Urinary bladder (tissue), 4 donors: Measurements from ENCODE around the gene RPTOR. TPM values are rescaled to one million over a fixed set of nuclear protein-coding genes. Genes with fewer than 3 reads are reported as not detected.

Experiments
- DNase-seq: peaks from one replicate; pipeline ENCODE4 v3.0.0-alpha.2; 2015; ENCODE audit errors: extremely low spot score
- H3K27ac ChIP-seq: one replicate; pipeline ENCODE4 v1.5.1; 2013; ENCODE audit warnings: low read depth, mild to moderate bottlenecking, moderate library complexity
- H3K36me3 ChIP-seq: one replicate; pipeline ENCODE4 v1.6.1; 2013; ENCODE audit warnings: mild to moderate bottlenecking, moderate library complexity; ENCODE audit not compliant: insufficient read depth
- H3K4me1 ChIP-seq: one replicate; pipeline ENCODE4 v1.6.1; 2013; ENCODE audit warnings: mild to moderate bottlenecking, moderate library complexity; ENCODE audit not compliant: insufficient read depth
- H3K4me3 ChIP-seq: one replicate; pipeline ENCODE4 v1.5.1; 2013; ENCODE audit warnings: low read depth, low read length
- WGBS: extraction: QIAGEN DNeasy Blood & Tissue Kit; methylation state at CpG from one replicate; pipeline ENCODE4 v1.1.7; 2013; 5-methylcytosine and 5-hydroxymethylcytosine counted together
- polyA plus RNA-seq: library from polyadenylated mRNA; stranded (reverse); fragments of 200-250 nt; gene quantifications from one replicate; pipeline ENCODE4 v1.2.3, GENCODE V29; 2013
- total RNA-seq: library from RNA; depleted of rRNA; stranded (reverse); fragments of >200 nt; gene quantifications from one replicate; pipeline ENCODE4 v1.2.3, GENCODE V29; 2014
- donor health status: healthy with polysubstance abuse.
- donor health status: healthy.

RPTOR gene, protein sequence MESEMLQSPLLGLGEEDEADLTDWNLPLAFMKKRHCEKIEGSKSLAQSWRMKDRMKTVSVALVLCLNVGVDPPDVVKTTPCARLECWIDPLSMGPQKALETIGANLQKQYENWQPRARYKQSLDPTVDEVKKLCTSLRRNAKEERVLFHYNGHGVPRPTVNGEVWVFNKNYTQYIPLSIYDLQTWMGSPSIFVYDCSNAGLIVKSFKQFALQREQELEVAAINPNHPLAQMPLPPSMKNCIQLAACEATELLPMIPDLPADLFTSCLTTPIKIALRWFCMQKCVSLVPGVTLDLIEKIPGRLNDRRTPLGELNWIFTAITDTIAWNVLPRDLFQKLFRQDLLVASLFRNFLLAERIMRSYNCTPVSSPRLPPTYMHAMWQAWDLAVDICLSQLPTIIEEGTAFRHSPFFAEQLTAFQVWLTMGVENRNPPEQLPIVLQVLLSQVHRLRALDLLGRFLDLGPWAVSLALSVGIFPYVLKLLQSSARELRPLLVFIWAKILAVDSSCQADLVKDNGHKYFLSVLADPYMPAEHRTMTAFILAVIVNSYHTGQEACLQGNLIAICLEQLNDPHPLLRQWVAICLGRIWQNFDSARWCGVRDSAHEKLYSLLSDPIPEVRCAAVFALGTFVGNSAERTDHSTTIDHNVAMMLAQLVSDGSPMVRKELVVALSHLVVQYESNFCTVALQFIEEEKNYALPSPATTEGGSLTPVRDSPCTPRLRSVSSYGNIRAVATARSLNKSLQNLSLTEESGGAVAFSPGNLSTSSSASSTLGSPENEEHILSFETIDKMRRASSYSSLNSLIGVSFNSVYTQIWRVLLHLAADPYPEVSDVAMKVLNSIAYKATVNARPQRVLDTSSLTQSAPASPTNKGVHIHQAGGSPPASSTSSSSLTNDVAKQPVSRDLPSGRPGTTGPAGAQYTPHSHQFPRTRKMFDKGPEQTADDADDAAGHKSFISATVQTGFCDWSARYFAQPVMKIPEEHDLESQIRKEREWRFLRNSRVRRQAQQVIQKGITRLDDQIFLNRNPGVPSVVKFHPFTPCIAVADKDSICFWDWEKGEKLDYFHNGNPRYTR (N-terminal part only)
- total RNA-seq: 23.5 TPM
- polyA plus RNA-seq: 54.1 TPM

DNA sequence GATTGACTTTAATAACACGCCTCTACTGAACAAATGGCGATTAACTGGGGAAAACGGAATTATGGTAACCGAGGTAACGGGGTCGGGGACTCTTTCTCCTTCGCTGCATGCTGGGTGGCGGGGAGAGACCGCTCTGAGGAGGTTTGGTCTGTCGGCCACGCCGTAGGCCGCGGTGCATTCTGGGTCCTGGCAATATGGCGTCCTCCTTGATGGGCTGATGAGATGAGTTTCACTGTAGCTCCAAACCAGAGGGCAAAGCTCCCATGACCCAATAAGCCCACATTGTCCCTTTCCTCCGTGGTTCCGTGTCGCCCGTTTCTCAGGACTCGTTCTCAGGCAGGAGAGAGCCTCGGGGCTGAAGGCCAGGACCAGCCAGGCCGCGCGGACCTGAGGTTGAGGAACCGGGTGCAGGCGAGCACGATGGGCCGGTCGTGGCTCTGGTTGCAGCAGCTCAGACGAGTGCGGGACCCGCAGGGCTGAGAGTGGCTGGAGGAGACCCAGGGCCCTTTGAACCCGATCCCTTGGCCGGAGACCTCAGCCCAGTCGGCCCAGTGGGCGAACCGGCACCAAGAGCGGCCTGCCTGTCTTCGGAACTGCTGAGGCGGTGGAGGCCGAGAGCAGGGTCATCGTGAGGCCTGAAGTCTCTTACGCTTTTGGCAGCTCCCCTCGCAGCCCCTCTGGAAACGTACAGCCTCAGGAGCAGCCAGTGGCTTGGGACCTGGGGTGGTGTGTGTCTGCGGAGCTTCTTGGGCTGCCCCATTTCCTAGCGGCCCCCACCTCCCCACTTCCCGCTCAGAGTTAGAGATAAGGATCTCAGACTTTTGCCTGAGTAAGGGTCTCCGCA, at the start of gene RPTOR:
Gene RPTOR, plus strand, starts transcription at position 184 of the 844 bp plus-strand sequence. CDS start 792 bp downstream, outside the sequence.
- peak within 1 kb of the TSS; percentile 91 for H3K4me3 ChIP-seq
- peak within 1 kb of the TSS; percentile 54 for H3K27ac ChIP-seq
- no peaks in the 10 kb centered on the region for H3K4me1 ChIP-seq
- DNase-seq: peak; percentile 74
- under 1% methylated on average over 49 of the region's 49 CpGs for WGBS
- no peaks in the 10 kb centered on the region for H3K36me3 ChIP-seq

DNA sequence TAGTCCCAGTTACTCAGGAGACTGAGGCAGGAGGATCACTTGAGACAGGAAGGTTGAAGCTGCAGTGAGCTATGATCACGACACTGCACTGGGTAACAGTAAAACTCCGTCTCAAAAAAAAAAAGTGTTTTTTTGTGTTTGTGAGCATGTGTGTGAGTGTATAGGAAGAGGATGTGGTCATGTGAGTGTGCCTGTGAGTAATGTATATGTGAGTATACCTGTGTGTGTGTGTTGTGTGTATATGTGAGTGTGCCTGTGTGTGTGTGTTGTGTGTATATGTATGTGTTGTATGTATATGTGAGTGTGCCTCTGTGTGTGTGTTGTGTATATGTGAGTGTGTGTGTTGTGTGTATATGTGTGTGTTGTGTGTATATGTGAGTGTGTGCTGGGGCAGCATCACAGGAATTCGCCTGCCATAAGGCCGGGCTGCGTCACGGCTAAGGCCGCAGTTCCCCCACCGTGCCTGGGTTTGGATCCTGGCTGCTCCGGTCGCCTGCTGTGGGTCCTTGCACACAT, 46.9 kb upstream of the RPTOR start:
- H3K4me1 ChIP-seq: no peaks in the 10 kb centered on the region
- DNase-seq: no peak
- 52% methylated on average over 10 of the region's 10 CpGs for WGBS
- H3K36me3 ChIP-seq: no peaks in the 10 kb centered on the region
- no peak overlapping the region for H3K4me3 ChIP-seq
- no peak overlapping the region for H3K27ac ChIP-seq

DNA sequence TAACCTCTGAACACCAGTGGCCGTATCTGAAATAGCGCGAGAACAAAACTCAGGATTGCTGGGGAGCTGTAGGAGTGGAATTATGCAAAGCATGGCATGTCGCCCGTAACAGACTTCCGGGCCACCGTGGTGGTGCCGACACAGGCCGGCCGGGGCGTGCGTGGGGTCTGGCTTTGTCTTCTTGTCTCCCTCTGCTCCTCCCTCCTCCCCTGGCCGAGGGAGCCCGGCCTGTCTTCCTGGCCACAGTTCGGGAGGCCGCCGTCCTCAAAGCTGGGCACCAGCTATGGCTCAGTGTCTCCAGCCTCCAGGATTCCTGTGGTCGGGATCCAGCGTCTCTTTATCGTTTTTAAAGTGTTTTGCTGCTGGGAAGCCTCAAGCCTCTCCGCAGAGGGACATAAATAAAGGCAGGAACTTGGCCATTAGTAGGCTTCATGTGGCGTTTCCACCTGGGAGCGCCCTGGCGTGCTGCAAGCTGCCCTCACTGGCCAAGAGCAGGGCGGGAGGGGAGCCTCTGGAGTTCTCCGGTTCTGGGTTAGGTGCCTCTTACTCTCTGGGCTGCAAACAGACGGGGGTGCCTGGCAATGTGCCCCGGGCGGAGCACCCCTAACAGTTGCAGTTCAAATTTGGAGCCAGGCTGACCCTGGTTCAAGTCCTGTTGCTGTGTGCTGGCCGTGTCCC, 46.3 kb upstream of the RPTOR start:
- Histone ChIP-seq H3K4me3 (no peak overlapping the region), H3K4me1 (no peaks in the 10 kb centered on the region), H3K27ac (peak overlapping the region; percentile 3), H3K36me3 (no peaks in the 10 kb centered on the region)
- 33% methylated on average over 30 of the region's 30 CpGs for whole genome bisulfite sequencing
- no peak for DNase-seq

DNA sequence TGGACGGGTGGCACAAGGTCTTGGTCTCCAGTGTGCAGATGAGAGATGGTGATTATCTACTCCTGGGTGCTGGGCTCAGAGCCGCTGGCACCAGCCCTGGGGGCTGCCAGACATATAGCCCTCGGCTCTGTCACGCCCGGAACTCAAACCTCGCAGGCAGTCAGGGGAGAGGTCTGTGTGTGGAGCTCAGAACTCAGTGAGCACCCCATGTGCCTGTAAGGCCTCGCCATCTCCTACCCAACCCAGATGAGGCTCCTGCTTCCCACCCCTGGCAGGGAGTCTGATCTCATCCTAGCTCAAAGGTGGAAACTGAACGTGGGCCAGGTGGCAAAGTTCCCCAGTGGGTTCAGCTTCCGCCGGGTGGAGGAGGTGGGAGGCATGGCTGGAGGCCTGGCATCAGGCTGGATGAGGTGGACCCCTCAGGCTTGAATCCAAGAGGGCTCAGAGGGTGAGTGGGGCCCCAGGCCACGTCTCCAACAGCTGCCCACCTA, 45.7 kb upstream of the RPTOR start:
- Histone ChIP-seq H3K4me3 (no peak overlapping the region), H3K27ac (no peak overlapping the region)
- WGBS: 84% methylated on average over 11 of the region's 11 CpGs

DNA sequence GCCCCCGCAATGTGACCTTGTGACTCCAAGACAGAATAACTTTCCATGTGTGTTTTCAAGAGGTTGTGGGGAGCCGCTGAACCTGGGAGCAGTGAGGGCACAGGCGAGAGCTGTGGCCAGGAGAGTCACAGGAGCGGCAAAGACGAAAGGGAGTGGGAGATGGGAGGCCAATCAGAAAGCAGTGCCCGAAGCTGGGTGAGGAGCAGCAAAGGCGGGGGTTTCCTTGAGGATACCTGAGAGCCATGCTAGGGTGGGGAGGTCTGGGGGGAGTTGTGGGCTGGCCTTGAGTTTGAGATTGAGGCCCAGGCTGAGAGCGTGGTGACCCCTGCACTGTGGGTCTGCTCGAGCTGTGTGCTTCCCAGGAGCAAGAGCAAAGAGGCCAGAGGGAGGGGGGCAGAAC, 45.1 kb upstream of the RPTOR start:
- H3K36me3 ChIP-seq: no peaks in the 10 kb centered on the region
- H3K4me1 ChIP-seq: no peaks in the 10 kb centered on the region
- H3K4me3 ChIP-seq: no peak overlapping the region
- no peak for DNase-seq
- no peak overlapping the region for H3K27ac ChIP-seq
- WGBS: 83% methylated on average over 9 of the region's 9 CpGs

More for the DNA sequence above, 45.7 kb upstream of the RPTOR start:
- Histone ChIP-seq H3K36me3 (no peaks in the 10 kb centered on the region), H3K4me1 (no peaks in the 10 kb centered on the region)
- DNase-seq: no peak

DNA sequence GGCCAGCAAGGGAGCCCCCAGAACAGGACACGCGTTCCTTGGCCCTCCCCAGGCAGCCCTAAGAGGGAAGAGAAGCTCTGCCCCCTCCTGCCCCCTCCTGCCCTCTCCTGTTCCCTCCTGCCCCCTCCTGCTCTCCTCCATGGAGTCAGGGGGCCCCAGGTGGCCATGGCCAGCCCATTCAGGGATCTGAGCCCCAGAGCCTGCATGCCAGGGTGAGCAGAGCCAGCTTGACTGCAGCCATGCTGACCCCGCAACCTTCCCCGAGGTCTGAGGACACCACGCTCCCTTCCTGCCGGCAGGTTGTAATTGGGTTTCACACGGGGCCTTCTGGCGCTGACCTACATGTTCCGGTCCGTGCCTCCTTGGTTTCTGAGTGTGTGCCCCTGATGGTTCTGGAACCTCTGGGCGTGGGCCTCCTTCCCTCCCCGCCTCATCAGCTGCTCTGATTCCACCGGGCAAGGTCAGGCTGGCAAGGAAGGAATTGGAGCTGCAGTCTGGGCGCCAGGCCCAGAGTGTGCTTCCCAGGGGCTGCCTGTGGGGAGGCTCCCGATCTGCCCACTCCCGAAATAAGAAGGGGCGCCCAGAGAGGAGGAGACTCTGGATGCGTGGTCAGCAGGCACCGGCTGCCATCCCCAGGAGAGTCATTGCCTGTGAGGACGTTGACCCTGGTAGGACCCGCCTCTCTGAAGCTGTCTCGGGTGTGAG, 44.5 kb upstream of the RPTOR start:
- Histone ChIP-seq H3K36me3 (no peaks in the 10 kb centered on the region), H3K27ac (no peak overlapping the region), H3K4me3 (no peak overlapping the region), H3K4me1 (no peaks in the 10 kb centered on the region)
- no peak for DNase-seq
- WGBS: 74% methylated on average over 22 of the region's 22 CpGs

DNA sequence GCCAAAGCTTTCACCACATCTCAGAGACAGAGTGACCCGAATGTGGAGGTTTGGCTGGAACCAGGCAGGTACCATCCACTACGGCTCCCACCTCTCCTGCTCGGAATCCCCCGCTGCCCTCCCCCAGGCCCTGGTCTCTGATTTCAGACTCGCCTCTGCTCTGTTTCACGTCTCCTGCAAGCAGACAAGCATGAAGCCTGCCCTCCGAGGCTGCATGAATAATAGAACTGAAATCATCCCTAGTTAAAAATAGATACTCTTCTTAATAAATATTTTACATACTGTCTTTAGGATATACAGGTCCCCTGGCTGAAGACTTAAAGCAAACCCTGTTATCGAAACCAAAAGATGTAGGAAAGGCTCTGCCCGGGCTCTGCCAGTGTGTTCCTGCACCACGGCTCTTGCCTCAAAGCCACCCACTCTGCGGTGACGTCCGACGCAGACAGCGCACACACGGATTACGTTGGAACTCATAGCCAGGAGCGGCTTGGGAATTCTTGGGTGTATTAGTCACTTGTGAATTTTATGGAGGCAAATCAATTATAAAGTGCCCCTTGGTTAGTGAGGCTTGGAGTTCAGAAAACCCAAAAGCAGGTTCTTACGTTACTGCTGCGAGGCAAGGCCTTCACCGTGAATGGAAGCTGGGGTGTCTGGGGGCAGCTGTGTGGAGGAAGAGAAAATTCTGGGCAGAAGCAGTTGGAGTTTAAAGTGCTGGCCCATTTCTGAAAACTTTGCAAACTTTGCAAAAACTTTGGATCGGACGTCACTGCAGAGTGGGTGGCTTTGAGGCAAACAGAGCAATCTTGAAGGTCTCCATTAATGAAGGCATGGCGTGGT, 42.7 kb upstream of the RPTOR start:
- Histone ChIP-seq H3K4me3 (no peak overlapping the region), H3K36me3 (no peaks in the 10 kb centered on the region), H3K4me1 (no peaks in the 10 kb centered on the region), H3K27ac (no peak overlapping the region)
- WGBS: 64% methylated on average over 24 of the region's 24 CpGs
- DNase-seq: no peak

DNA sequence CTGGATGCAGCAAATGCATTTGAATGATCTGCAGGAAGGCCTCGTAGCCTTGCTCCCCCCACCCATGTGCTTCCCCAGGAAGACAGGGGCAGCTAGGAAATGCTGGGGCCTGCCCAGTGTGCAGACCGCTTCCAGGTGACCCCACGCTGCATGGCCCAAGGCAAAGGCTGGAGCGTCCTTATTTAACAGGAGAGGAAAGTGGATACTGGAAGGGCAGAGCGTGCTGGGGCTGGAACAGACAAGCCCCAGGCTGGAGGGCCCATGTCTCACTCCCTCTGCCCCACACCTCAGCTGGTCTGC, 42.1 kb upstream of the RPTOR start:
- Histone ChIP-seq H3K4me1 (no peaks in the 10 kb centered on the region), H3K27ac (no peak overlapping the region), H3K4me3 (no peak overlapping the region), H3K36me3 (no peaks in the 10 kb centered on the region)
- no peak for DNase-seq
- 88% methylated on average over 5 of the region's 5 CpGs for WGBS

DNA sequence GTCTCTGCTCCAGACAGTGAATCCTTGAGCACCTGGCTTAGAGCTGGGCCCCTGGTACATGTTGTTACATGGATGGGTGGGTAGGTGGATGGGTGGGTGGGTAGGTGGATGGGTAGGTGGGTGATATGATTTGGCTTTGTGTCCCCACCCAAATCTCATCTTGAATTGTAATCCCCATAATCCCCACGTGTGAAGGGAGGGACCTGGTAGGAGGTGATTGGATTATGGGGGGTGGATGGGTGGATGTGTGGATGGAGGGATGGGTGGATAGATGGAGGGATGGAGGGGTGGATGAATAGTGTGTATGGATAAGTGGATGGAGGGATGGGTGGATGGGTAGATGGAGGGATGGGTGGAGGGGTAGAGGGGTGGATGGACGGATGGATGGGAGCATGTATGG, 41.6 kb upstream of the RPTOR start:
- Histone ChIP-seq H3K4me1 (no peaks in the 10 kb centered on the region), H3K27ac (no peak overlapping the region), H3K36me3 (no peaks in the 10 kb centered on the region), H3K4me3 (no peak overlapping the region)
- 80% methylated on average over 2 of the region's 2 CpGs for WGBS
- DNase-seq: no peak

DNA sequence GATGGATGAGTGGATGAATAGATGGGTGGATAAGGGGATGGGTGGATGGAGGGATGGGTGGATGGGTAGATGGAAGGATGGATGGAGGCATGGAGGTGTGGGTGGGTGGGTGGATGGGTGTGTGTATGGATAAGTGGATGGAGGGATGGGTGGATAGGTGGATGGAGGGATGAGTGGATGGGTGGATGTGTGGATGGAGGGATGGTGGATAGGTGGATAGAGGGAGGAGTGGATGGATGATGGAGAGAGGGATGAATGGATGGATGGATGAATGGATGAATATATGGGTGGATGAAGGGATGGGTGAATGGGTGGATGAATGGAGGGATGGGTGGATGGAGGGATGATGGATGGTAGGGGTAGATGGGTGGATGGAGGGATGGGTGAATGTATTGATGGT, 40.7 kb upstream of the RPTOR start:
- no peak overlapping the region for H3K27ac ChIP-seq
- H3K36me3 ChIP-seq: no peaks in the 10 kb centered on the region
- H3K4me3 ChIP-seq: no peak overlapping the region
- no peaks in the 10 kb centered on the region for H3K4me1 ChIP-seq
- DNase-seq: no peak

DNA sequence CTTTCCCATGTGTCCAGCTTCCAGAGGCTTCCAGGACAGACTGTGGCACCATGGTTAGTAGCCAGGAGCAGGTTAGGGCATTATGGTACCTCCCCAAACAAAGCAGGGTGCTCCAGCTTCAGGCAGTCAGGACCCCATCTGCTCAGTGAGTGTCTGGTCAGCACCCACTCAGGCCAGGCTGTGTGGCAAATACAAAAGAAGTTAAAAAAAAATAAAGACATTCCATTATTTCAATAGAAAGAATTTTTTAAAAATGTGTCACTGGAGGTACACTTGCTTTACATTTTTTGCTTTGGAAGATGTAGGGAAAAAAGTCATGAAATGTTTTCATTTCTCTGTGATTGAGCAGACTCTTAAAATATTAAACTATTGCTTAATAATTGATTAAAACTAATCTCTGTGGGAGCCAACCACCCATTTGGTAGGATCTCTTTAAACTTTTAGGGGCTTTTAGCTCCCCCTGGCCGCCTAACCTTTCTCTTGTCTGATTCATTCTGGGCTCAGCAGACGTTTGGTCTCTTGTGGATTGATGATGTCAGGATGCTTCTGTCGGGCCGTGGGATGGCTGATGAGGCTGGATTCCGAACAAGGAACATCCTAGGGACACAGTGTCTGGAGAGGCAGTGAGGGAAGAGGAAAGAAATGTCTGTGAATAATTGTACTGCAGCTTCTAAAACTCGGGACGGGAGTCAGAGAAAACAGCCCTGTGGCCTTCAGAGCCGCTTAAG, 39.8 kb upstream of the RPTOR start:
- Histone ChIP-seq H3K27ac (no peak overlapping the region), H3K4me3 (no peak overlapping the region), H3K36me3 (no peaks in the 10 kb centered on the region), H3K4me1 (no peaks in the 10 kb centered on the region)
- 29% methylated on average over 8 of the region's 8 CpGs for WGBS
- DNase-seq: no peak
